ENCODE data around the gene SWAP70. TPM values are rescaled to one million over a fixed set of nuclear protein-coding genes. Genes with fewer than 3 reads are reported as not detected.
A peak's percentile ranks its signal among the peaks of the same experiment; 100 is the strongest.

SWAP70 gene
- total and polyA plus RNA-seq, 9 of the 15 experiments (the other 6 are each of a cell fraction or from before 2014, with no cell fraction given), result 1.7 to 4.9 (median 3.9) TPM

DNA sequence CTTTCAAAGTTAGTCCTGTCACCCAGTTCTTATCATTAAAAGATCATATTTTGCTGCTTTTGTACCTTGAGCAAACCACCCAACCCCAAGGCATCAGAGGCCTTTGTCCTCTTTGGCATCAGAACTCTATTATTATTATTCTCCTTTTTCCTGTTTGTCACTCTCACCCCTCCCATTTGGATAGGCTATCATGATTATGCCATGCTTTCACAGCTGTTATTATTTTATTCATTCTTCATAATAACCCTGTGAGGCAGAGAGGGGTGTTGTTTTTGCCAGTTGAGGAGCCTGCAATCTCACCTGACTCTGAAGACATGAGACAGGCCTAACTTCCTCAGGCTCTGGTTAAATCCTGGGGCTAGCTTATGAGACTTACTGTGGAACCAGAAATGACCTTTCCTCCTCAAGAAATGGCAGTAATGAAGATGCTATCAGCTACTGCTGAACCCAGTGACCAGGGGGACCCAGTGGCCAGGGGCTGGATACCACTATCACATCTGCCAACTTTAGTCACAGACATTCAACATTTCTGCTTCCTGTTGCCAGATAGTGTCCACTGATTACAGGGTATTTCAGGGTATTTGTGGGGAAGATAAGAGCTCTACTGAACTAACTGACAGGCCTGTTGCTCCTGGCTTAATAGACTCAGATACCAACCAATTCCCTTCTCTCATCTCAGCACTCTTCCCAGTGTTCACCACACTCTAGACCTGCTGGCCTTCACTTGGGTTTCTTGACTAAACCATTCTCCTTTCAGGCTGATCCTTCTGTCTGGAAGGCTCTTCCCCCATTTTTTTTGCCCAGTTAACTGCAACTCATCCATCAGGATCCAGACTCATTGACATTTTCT lies 11.8 kb upstream of the SWAP70 start (continued):
- TF ChIP-seq MYC (IDR thresholded peaks at IDR 0.05; ENCODE audit: low read depth, low read length) (no peak), MYC (CRISPR knock-in tag; IDR thresholded peaks at IDR 0.05; ENCODE audit: borderline replicate concordance, low read depth) (no peak), HOXB6 (CRISPR knock-in tag; IDR thresholded peaks at IDR 0.05; ENCODE audit: borderline replicate concordance) (no peak), EWSR1 (IDR thresholded peaks at IDR 0.05; ENCODE audit: borderline replicate concordance, low read depth, partially characterized antibody) (no peak), NRF1 (conservative IDR thresholded peaks at IDR 0.05 in 1 of 2, IDR thresholded peaks at IDR 0.05 in 1 of 2) (no peak), ZNF165 (CRISPR knock-in tag; IDR thresholded peaks at IDR 0.05; ENCODE audit: borderline replicate concordance) (no peak), ZBTB17 (CRISPR knock-in tag; IDR thresholded peaks at IDR 0.05) (no peak; the same call in 1 of the 2 replicates), SPI1 (IDR thresholded peaks at IDR 0.05; ENCODE audit: borderline replicate concordance, low read depth, low read length) (no peak), ETV1 (tag; conservative IDR thresholded peaks at IDR 0.05; ENCODE audit: low read depth) (peak; percentile 86), BCL6 (CRISPR knock-in tag; IDR thresholded peaks at IDR 0.05) (no peak), ZNF830 (CRISPR knock-in tag; IDR thresholded peaks at IDR 0.05) (peak; percentile 13; the same call in 1 of the 2 replicates), ZNF174 (CRISPR knock-in tag; IDR thresholded peaks at IDR 0.05) (no peak), ZBTB8A (IDR thresholded peaks at IDR 0.05; ENCODE audit: partially characterized antibody) (no peak), SMC3 (conservative IDR thresholded peaks at IDR 0.05; ENCODE audit: insufficient read depth, low read depth, low read length) (no peak), HDAC6 (IDR thresholded peaks at IDR 0.05; ENCODE audit: low read depth, low read length) (no peak), CBFA2T3 (IDR thresholded peaks at IDR 0.05) (peak; percentile 90), PCBP1 (IDR thresholded peaks at IDR 0.05; ENCODE audit: low read depth, low read length, poor library complexity, severe bottlenecking) (no peak), BMI1 (IDR thresholded peaks at IDR 0.05; ENCODE audit: low read length) (no peak), CBX2 (IDR thresholded peaks at IDR 0.05; ENCODE audit: insufficient read depth, low read length, poor library complexity, severe bottlenecking) (no peak)
- TF ChIP-seq, protein P1, sequence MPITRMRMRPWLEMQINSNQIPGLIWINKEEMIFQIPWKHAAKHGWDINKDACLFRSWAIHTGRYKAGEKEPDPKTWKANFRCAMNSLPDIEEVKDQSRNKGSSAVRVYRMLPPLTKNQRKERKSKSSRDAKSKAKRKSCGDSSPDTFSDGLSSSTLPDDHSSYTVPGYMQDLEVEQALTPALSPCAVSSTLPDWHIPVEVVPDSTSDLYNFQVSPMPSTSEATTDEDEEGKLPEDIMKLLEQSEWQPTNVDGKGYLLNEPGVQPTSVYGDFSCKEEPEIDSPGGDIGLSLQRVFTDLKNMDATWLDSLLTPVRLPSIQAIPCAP (CRISPR knock-in tag; IDR thresholded peaks at IDR 0.05; ENCODE audit: borderline replicate concordance), result no peak
- TF ChIP-seq, protein P2, sequence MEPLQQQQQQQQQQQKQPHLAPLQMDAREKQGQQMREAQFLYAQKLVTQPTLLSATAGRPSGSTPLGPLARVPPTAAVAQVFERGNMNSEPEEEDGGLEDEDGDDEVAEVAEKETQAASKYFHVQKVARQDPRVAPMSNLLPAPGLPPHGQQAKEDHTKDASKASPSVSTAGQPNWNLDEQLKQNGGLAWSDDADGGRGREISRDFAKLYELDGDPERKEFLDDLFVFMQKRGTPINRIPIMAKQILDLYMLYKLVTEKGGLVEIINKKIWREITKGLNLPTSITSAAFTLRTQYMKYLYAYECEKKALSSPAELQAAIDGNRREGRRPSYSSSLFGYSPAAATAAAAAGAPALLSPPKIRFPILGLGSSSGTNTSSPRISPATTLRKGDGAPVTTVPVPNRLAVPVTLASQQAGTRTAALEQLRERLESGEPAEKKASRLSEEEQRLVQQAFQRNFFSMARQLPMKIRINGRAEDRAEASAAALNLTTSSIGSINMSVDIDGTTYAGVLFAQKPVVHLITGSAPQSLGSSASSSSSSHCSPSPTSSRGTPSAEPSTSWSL (CRISPR knock-in tag; IDR thresholded peaks at IDR 0.05; ENCODE audit: borderline replicate concordance), result no peak
- TF ChIP-seq, protein P3, sequence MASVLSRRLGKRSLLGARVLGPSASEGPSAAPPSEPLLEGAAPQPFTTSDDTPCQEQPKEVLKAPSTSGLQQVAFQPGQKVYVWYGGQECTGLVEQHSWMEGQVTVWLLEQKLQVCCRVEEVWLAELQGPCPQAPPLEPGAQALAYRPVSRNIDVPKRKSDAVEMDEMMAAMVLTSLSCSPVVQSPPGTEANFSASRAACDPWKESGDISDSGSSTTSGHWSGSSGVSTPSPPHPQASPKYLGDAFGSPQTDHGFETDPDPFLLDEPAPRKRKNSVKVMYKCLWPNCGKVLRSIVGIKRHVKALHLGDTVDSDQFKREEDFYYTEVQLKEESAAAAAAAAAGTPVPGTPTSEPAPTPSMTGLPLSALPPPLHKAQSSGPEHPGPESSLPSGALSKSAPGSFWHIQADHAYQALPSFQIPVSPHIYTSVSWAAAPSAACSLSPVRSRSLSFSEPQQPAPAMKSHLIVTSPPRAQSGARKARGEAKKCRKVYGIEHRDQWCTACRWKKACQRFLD (CRISPR knock-in tag; IDR thresholded peaks at IDR 0.05), result peak; percentile 75
- TF ChIP-seq, protein P4, sequence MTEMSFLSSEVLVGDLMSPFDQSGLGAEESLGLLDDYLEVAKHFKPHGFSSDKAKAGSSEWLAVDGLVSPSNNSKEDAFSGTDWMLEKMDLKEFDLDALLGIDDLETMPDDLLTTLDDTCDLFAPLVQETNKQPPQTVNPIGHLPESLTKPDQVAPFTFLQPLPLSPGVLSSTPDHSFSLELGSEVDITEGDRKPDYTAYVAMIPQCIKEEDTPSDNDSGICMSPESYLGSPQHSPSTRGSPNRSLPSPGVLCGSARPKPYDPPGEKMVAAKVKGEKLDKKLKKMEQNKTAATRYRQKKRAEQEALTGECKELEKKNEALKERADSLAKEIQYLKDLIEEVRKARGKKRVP (CRISPR knock-in tag; IDR thresholded peaks at IDR 0.05), result peak; percentile 7; the same call in 1 of the 2 replicates

Data from K562 (cell line).